Stimulated activated memory B cell treated with anti-CD40 and anti-IgM and Interleukin-4, amounts not matched to agents 10 μg/mL and 1 μg/mL and 100 μg/mL, for 72 hours (primary cell): Measurements from ENCODE around the gene GTF3A.

Experiments used
- ATAC-seq: fragments of 150-1000 bp; cut with Tn5 transposase; 2 replicates; pipeline ENCODE4 v1.10.0; 2021
- H3K27ac Mint-ChIP-seq: one replicate; pipeline ENCODE4 v1.8.0; 2022; ENCODE audit warnings: mild to moderate bottlenecking, mixed read lengths
- H3K27me3 Mint-ChIP-seq: one replicate; pipeline ENCODE4 v1.8.0; 2022; ENCODE audit warnings: mixed read lengths
- H3K36me3 Mint-ChIP-seq: one replicate; pipeline ENCODE4 v1.8.0; 2022; ENCODE audit warnings: mixed read lengths
- H3K4me1 Mint-ChIP-seq: one replicate; pipeline ENCODE4 v1.8.0; 2022; ENCODE audit warnings: mixed read lengths
- H3K4me3 Mint-ChIP-seq: one replicate; pipeline ENCODE4 v1.8.0; 2022; ENCODE audit warnings: mild to moderate bottlenecking, moderate library complexity, mixed read lengths
- H3K9me3 Mint-ChIP-seq: one replicate; pipeline ENCODE4 v1.8.0; 2022; ENCODE audit warnings: mixed read lengths

Gene GTF3A

GRCh38 chr13:27450921-27451471 is 26.6 kb downstream of the GTF3A start:
- peak overlapping the region; percentile 97 for H3K27ac Mint-ChIP-seq
- H3K9me3 Mint-ChIP-seq, result no peaks in the 10 kb centered on the region
- H3K36me3 Mint-ChIP-seq, result peaks cover 10% of the 10 kb centered on the region
- no peak for ATAC-seq
- H3K27me3 Mint-ChIP-seq, result no peaks in the 10 kb centered on the region
- peaks cover 54% of the 10 kb centered on the region for H3K4me1 Mint-ChIP-seq
- H3K4me3 Mint-ChIP-seq, result peak overlapping the region; percentile 95

DNA sequence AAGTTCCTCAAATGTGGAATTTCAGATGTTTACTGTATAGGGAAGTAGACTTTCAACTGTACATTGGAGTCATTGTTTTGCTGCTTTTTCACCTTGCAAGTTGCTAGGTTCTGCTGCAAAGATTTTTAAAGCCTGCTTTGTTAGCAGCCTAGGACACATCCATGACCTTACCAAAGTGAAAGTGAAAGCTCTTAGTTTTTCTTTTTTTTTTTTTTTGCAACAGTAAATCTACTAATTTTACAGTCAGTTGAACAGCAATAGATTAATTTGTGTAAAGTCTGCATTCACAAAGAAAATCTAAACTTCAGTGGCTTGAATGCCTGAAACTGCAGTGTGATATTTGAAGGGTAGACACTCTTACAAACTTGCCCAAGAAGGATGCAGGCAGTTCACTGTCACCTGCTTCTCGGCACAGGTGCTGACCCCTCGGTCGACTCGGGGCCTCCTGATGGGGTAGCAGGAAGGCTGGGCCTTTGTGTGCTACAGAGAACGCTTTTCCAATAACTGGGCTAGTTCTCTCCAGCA is 31.0 kb downstream of the GTF3A start:
- ATAC-seq, result no peak
- Mint-ChIP-seq H3K27ac (peak overlapping the region; percentile 99), H3K4me3 (peak overlapping the region; percentile 91), H3K36me3 (no peaks in the 10 kb centered on the region), H3K4me1 (peaks cover 27% of the 10 kb centered on the region), H3K27me3 (no peaks in the 10 kb centered on the region), H3K9me3 (no peaks in the 10 kb centered on the region)

DNA sequence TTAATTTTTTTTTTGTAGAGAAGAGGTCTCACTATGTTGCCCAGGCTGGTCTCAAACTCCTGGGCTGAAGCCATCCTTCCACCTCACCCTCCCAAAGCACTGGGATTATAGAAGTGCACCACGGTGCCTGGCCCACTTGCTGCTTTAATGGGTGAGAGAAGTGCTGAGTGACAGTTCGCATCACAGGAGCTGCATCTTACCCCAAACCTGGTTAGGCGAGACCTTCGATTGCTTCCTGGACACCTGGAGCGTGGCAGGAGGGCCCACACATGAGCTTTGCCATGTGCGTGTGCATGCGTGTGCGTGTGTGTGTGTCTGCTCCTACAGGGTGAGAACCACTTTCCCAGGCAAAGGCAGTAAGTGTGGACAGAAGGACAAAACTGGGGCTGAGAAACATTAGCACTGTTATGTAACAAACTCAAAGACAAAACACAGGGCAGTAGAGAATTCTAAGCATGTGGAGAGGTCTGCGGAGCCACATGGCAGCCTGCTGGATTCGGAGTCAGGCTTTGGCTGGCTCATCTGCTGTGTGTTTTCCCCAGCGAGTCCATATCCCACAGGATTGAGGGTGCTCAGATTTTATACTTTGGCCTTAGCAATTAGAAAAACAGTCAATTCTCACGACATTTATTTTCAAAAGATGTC is 37.6 kb downstream of the GTF3A start:
- Mint-ChIP-seq H3K27me3 (no peaks in the 10 kb centered on the region), H3K4me1 (peaks cover 9% of the 10 kb centered on the region), H3K36me3 (no peaks in the 10 kb centered on the region), H3K9me3 (no peaks in the 10 kb centered on the region), H3K27ac (no peak overlapping the region), H3K4me3 (no peak overlapping the region)
- ATAC-seq, result no peak

DNA sequence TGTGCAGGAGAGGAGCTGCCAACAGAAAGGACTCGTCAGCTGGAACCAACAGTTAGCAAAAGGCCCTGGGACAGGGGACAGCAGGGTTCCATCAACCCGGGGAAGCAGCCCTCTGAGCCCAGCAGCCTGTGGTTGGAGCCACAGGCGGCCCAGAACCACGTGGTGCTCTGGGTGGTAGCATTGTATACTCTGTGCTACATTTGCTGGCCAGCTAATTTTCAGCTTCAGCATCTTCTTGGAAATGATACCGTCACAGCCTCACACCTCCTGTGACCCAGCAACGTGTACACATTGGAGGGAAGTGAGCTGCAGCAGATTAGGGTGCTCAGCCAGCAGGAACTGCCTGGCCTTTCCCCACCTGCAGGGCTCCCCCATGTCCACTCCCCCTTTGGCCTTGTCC is 39.1 kb downstream of the GTF3A start:
- ATAC-seq, result peak; percentile 8
- Mint-ChIP-seq H3K36me3 (no peaks in the 10 kb centered on the region), H3K4me1 (peaks cover 9% of the 10 kb centered on the region), H3K27ac (no peak overlapping the region), H3K9me3 (no peaks in the 10 kb centered on the region), H3K4me3 (no peak overlapping the region), H3K27me3 (no peaks in the 10 kb centered on the region)

- Mint-ChIP-seq H3K27ac (no peak overlapping the region), H3K27me3 (no peaks in the 10 kb centered on the region), H3K4me1 (peaks cover 9% of the 10 kb centered on the region), H3K4me3 (no peak overlapping the region), H3K9me3 (no peaks in the 10 kb centered on the region), H3K36me3 (no peaks in the 10 kb centered on the region)
- ATAC-seq, result no peak
Measured at GRCh38 chr13:27465611-27466010, 41.2 kb downstream of the GTF3A start.

- Mint-ChIP-seq H3K4me1 (peaks cover 8% of the 10 kb centered on the region), H3K36me3 (no peaks in the 10 kb centered on the region), H3K9me3 (no peaks in the 10 kb centered on the region), H3K27me3 (no peaks in the 10 kb centered on the region), H3K4me3 (no peak overlapping the region), H3K27ac (no peak overlapping the region)
- ATAC-seq, result no peak
Measured at GRCh38 chr13:27466513-27466912, 42.1 kb downstream of the GTF3A start.

GRCh38 chr13:27470075-27470820 is 45.8 kb downstream of the GTF3A start:
- Mint-ChIP-seq H3K36me3 (no peaks in the 10 kb centered on the region), H3K4me1 (peaks cover 6% of the 10 kb centered on the region), H3K27me3 (no peaks in the 10 kb centered on the region), H3K27ac (no peak overlapping the region), H3K4me3 (no peak overlapping the region), H3K9me3 (no peaks in the 10 kb centered on the region)
- no peak for ATAC-seq

DNA sequence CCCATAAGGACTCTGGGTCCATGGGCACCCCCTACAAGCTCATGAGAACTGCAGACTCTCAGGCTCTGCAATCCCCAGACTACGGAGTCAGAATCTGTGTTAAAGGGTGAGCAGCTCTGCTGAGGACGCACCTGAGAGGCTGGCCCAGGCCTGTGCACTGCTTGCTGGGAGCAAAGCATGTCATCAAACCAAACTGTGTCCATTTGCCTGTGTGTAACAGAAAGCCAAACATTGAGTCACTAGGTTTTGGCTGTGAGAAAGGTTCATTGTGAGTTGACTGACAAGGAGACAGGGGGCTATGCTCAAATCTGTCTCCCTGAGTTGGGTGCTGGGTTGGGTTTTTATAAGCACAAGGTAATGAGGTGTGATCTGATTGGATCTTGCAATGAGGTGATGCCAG is 48.0 kb downstream of the GTF3A start:
- Mint-ChIP-seq H3K27ac (no peak overlapping the region), H3K27me3 (no peaks in the 10 kb centered on the region), H3K36me3 (no peaks in the 10 kb centered on the region), H3K4me1 (peaks cover 14% of the 10 kb centered on the region), H3K9me3 (no peaks in the 10 kb centered on the region), H3K4me3 (no peak overlapping the region)
- ATAC-seq, result no peak

- no peak for ATAC-seq
- H3K4me1 Mint-ChIP-seq, result peaks cover 20% of the 10 kb centered on the region
- H3K36me3 Mint-ChIP-seq, result no peaks in the 10 kb centered on the region
- H3K27me3 Mint-ChIP-seq, result no peaks in the 10 kb centered on the region
- no peak overlapping the region for H3K27ac Mint-ChIP-seq
- H3K4me3 Mint-ChIP-seq, result no peak overlapping the region
- H3K9me3 Mint-ChIP-seq, result no peaks in the 10 kb centered on the region
Measured at GRCh38 chr13:27472941-27473340, 48.5 kb downstream of the GTF3A start.

GRCh38 chr13:27474751-27475268 is 50.4 kb downstream of the GTF3A start:
- H3K27me3 Mint-ChIP-seq, result no peaks in the 10 kb centered on the region
- no peaks in the 10 kb centered on the region for H3K36me3 Mint-ChIP-seq
- H3K27ac Mint-ChIP-seq, result peak overlapping the region; percentile 42
- H3K9me3 Mint-ChIP-seq, result no peaks in the 10 kb centered on the region
- peaks cover 23% of the 10 kb centered on the region for H3K4me1 Mint-ChIP-seq
- H3K4me3 Mint-ChIP-seq, result no peak overlapping the region
- no peak for ATAC-seq

GRCh38 chr13:27476943-27477703 is 52.7 kb downstream of the GTF3A start:
- peak; percentile 91 for ATAC-seq
- Mint-ChIP-seq H3K4me1 (peaks cover 42% of the 10 kb centered on the region), H3K27ac (peak overlapping the region; percentile 85), H3K36me3 (no peaks in the 10 kb centered on the region), H3K9me3 (no peaks in the 10 kb centered on the region), H3K27me3 (no peaks in the 10 kb centered on the region), H3K4me3 (peak overlapping the region; percentile 56)

GRCh38 chr13:27481766-27482165 is 57.3 kb downstream of the GTF3A start:
- Mint-ChIP-seq H3K27ac (no peak overlapping the region), H3K27me3 (no peaks in the 10 kb centered on the region), H3K9me3 (no peaks in the 10 kb centered on the region), H3K4me1 (peaks cover 47% of the 10 kb centered on the region), H3K4me3 (no peak overlapping the region), H3K36me3 (no peaks in the 10 kb centered on the region)
- no peak for ATAC-seq

- Mint-ChIP-seq H3K9me3 (no peaks in the 10 kb centered on the region), H3K36me3 (no peaks in the 10 kb centered on the region), H3K27me3 (no peaks in the 10 kb centered on the region), H3K27ac (peak overlapping the region; percentile 78), H3K4me3 (peak overlapping the region; percentile 69), H3K4me1 (peaks cover 34% of the 10 kb centered on the region)
- ATAC-seq, result peak; percentile 99
Measured at GRCh38 chr13:27482983-27483382, 58.6 kb downstream of the GTF3A start.

DNA sequence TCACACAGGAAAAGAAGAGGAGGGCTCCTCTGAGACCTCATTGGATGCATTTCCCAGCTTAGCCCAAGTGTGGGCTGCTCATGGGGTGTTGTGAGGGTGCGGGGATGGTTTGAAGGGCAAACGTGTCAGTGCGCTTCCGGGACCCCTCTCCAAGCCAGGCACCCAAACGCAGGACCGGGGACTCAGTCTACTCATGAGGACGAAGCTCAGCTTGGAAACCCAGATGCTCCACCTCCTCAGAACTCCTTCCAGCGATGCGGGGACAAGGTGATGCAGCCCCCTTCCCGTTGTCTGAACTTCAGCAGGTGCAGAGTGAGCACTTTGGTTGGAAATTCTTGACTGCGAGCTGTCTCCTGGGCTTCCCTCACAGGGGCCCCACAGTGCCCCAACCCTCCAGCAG is 59.0 kb downstream of the GTF3A start:
- Mint-ChIP-seq H3K27me3 (no peaks in the 10 kb centered on the region), H3K36me3 (no peaks in the 10 kb centered on the region), H3K27ac (peak overlapping the region; percentile 78), H3K4me1 (peaks cover 32% of the 10 kb centered on the region), H3K9me3 (no peaks in the 10 kb centered on the region), H3K4me3 (peak overlapping the region; percentile 69)
- ATAC-seq, result no peak
